ENCODE measurements around the gene MVD. TPM values are rescaled to one million over a fixed set of nuclear protein-coding genes. Genes with fewer than 3 reads are reported as not detected.

Gene MVD
- total and polyA plus RNA-seq, 4 donors: 39.1 to 135 (median 119) TPM

- DNase-seq (no peak), ATAC-seq (ENCODE audit: insufficient read depth, low FRiP score) (no peak)
- peaks cover 0 to 3% (median 0%) of the 10 kb centered on the region in 5 donors for H3K4me1 ChIP-seq (ENCODE audit: control insufficient read depth in 5 of 5, insufficient read depth in 5 of 5, low read length in 5 of 5)
- no peak for TF ChIP-seq CTCF (IDR thresholded peaks at IDR 0.05; ENCODE audit: control extremely low read depth, extremely low read depth)
- H3K27ac ChIP-seq (ENCODE audit: low read depth in 1 of 2, low read length in 1 of 2): no peak overlapping the region
- H3K36me3 ChIP-seq (ENCODE audit: control insufficient read depth in 4 of 4, insufficient read depth in 4 of 4, low read length in 4 of 4): peaks cover 0 to 34% (median 9%) of the 10 kb centered on the region in 4 donors
- no peaks in the 10 kb centered on the region for H3K9me3 ChIP-seq (ENCODE audit: control insufficient read depth in 4 of 4, insufficient read depth in 3 of 4, low read length in 3 of 4)
- WGBS, 2 donors: 90 to 93% methylated on average over 20 of the region's 20 CpGs
- no peak overlapping the region for H3K4me3 ChIP-seq
- H3K27me3 ChIP-seq (ENCODE audit: control insufficient read depth in 3 of 3, insufficient read depth in 3 of 3, low read length in 2 of 3): no peaks in the 10 kb centered on the region
- no peak overlapping the region for H3K9ac ChIP-seq (ENCODE audit: insufficient read depth in 1 of 2, low read length in 2 of 2)
These were observed 45.4 kb downstream of the MVD start for GRCh38 chr16:88617268-88618031.

DNA sequence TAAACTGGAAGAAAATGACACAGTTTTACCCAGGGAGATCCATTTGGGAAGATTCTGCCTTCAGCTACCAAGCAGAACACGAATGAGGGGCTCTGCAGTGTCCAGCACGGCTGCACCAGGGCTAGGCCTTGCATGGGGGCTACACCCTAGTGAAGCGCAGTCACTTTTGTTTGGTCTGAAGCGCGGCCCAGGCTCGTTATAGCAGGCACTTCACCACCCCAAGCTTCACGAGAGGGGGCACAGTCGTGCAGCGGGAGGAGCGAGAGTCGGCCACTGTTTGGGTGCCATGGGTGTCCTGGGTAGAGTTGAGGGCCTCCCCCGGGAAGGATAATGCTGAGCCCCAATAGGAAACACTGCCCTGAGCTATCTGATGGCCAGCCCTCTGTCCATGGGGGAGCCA lies 46.2 kb downstream of the MVD start:
- ATAC-seq (ENCODE audit: insufficient read depth, low FRiP score): no peak
- peaks cover 2 to 31% (median 4%) of the 10 kb centered on the region in 4 donors for H3K36me3 ChIP-seq (ENCODE audit: control insufficient read depth in 4 of 4, insufficient read depth in 4 of 4, low read length in 4 of 4)
- H3K9me3 ChIP-seq (ENCODE audit: control insufficient read depth in 4 of 4, insufficient read depth in 3 of 4, low read length in 3 of 4): no peaks in the 10 kb centered on the region
- H3K27me3 ChIP-seq (ENCODE audit: control insufficient read depth in 3 of 3, insufficient read depth in 3 of 3, low read length in 2 of 3): no peaks in the 10 kb centered on the region
- TF ChIP-seq CTCF (IDR thresholded peaks at IDR 0.05; ENCODE audit: control extremely low read depth, extremely low read depth): no peak
- WGBS, 2 donors: 82 to 95% methylated on average over 12 of the region's 12 CpGs
- H3K4me1 ChIP-seq (ENCODE audit: control insufficient read depth in 5 of 5, insufficient read depth in 5 of 5, low read length in 5 of 5): peaks cover 0 to 3% (median 0%) of the 10 kb centered on the region in 5 donors
- no peak overlapping the region for H3K27ac ChIP-seq (ENCODE audit: low read depth in 1 of 2, low read length in 1 of 2)
- H3K4me3 ChIP-seq: no peak overlapping the region
- no peak overlapping the region for H3K9ac ChIP-seq (ENCODE audit: insufficient read depth in 1 of 2, low read length in 2 of 2)
- no peak for DNase-seq

- Histone ChIP-seq H3K36me3 (ENCODE audit: control insufficient read depth in 4 of 4, insufficient read depth in 4 of 4, low read length in 4 of 4) (peaks cover 3 to 35% (median 4%) of the 10 kb centered on the region in 4 donors), H3K4me3 (no peak overlapping the region), H3K9me3 (ENCODE audit: control insufficient read depth in 4 of 4, insufficient read depth in 3 of 4, low read length in 3 of 4) (no peaks in the 10 kb centered on the region), H3K27me3 (ENCODE audit: control insufficient read depth in 3 of 3, insufficient read depth in 3 of 3, low read length in 2 of 3) (no peaks in the 10 kb centered on the region), H3K4me1 (ENCODE audit: control insufficient read depth in 5 of 5, insufficient read depth in 5 of 5, low read length in 5 of 5) (peaks cover 0 to 3% (median 0%) of the 10 kb centered on the region in 5 donors), H3K27ac (ENCODE audit: low read depth in 1 of 2, low read length in 1 of 2) (no peak overlapping the region), H3K9ac (ENCODE audit: insufficient read depth in 1 of 2, low read length in 2 of 2) (no peak overlapping the region)
- peak; percentile 48 to 76 (median 68) for DNase-seq
- ATAC-seq (ENCODE audit: insufficient read depth, low FRiP score): peak; percentile 82
- WGBS, 2 donors: 69 to 88% methylated on average over 13 of the region's 13 CpGs
- no peak for TF ChIP-seq CTCF (IDR thresholded peaks at IDR 0.05; ENCODE audit: control extremely low read depth, extremely low read depth)
These were observed 46.6 kb downstream of the MVD start for GRCh38 chr16:88616320-88616719.
